Endothelial cell of umbilical vein (primary cell): ENCODE data around the gene EFCC1. TPM values are rescaled to one million over a fixed set of nuclear protein-coding genes. Genes with fewer than 3 reads are reported as not detected.

Experiments used
- BruUV-seq: library from RNA; stranded (reverse); fragments of 400-500 nt; replicated peaks from 2 replicates; lab custom pipeline; 2021; lab: Mats Ljungman, UMichigan
- CTCF ChIA-PET: fragments of 300-600, 350-600 bp; sonication (Branson Sonifier 250); formaldehyde crosslinking; loops from one replicate; lab custom pipeline; 2021; ENCODE audit warnings: antibody characterized with exemption, inconsistent platforms; lab: Charles Lee
- POLR2A ChIA-PET: fragments of 300-600, 350-600 bp; sonication (Branson Sonifier 250); formaldehyde crosslinking; loops from one replicate; lab custom pipeline; 2021; ENCODE audit warnings: antibody characterized with exemption, inconsistent platforms; lab: Charles Lee
- DNase-seq: peaks from one replicate; pipeline ENCODE4 v3.0.0-alpha.2; 2011; ENCODE audit warnings: low read depth, low spot score
- FAIRE-seq: peaks from 2 replicates; lab custom pipeline; 2011; peaks lifted over from hg19 to GRCh38; lab: Jason Lieb, UNC
- H2AFZ ChIP-seq: 2 replicates; pipeline ENCODE4 v1.6.0; 2012; ENCODE audit warnings: low read depth, low read length, control low read depth, inconsistent platforms
- H3K27ac ChIP-seq: 2 replicates; pipeline ENCODE4 v1.5.1; 2011; ENCODE audit warnings: low read depth, mild to moderate bottlenecking, control low read depth, low read length, moderate library complexity; ENCODE audit not compliant: insufficient read depth
- H3K27me3 ChIP-seq, 2 experiments: 2 replicates each; pipeline versions ENCODE4 v1.6.0 to v1.6.1; 2011; ENCODE audit warnings: low read length in 2 of 2, mixed read lengths in 1 of 2; ENCODE audit not compliant: control insufficient read depth in 2 of 2, insufficient read depth in 2 of 2
- H3K36me3 ChIP-seq, 2 experiments: 2 replicates in 1 of 2; 3 replicates in 1 of 2; pipeline ENCODE4 v1.5.1; 2011; ENCODE audit warnings: low read length in 2 of 2, mild to moderate bottlenecking in 1 of 2, moderate library complexity in 1 of 2; ENCODE audit not compliant: control insufficient read depth in 2 of 2, insufficient read depth in 2 of 2; ENCODE audit errors: extremely low read depth in 1 of 2
- H3K4me1 ChIP-seq: 3 replicates; pipeline ENCODE4 v1.5.1; 2011; ENCODE audit warnings: mild to moderate bottlenecking, low read length; ENCODE audit not compliant: control insufficient read depth, insufficient read depth; ENCODE audit errors: extremely low read depth
- H3K4me2 ChIP-seq: 2 replicates; pipeline ENCODE4 v1.6.1; 2011; ENCODE audit warnings: low read length, control low read depth, mixed read lengths; ENCODE audit not compliant: insufficient read depth
- H3K4me3 ChIP-seq, 3 experiments: fragments of 200-600 bp in 1 of 3; sonication (generic), shearing (Covaris generic) in 1 of 3; replicated peaks in 1 of 3; 2 replicates each; pipeline ENCODE4 v1.5.1; 2011 to 2016; ENCODE audit warnings: control low read depth in 3 of 3, low read length in 3 of 3, mild to moderate bottlenecking in 2 of 3, inconsistent platforms in 1 of 3, low read depth in 1 of 3, moderate library complexity in 1 of 3; ENCODE audit not compliant: insufficient read depth in 1 of 3
- H3K79me2 ChIP-seq: 2 replicates; pipeline ENCODE4 v1.6.0; 2012; ENCODE audit warnings: low read length, inconsistent platforms; ENCODE audit not compliant: control insufficient read depth, insufficient read depth
- H3K9ac ChIP-seq: replicated peaks from 2 replicates; pipeline ENCODE3; 2011; ENCODE audit warnings: low read length, control low read depth; ENCODE audit not compliant: insufficient read depth; ENCODE audit errors: extremely low read depth
- H3K9me1 ChIP-seq: replicated peaks from 3 replicates; pipeline ENCODE4 v1.6.0; 2011; ENCODE audit warnings: mild to moderate bottlenecking, low read length; ENCODE audit not compliant: control insufficient read depth, insufficient read depth; ENCODE audit errors: extremely low read depth
- H3K9me3 ChIP-seq: replicated peaks from 2 replicates; pipeline ENCODE4 v1.5.1; 2012; ENCODE audit warnings: low read length, inconsistent platforms; ENCODE audit not compliant: control insufficient read depth, insufficient read depth
- H4K20me1 ChIP-seq: replicated peaks from 2 replicates; pipeline ENCODE3; 2011; ENCODE audit warnings: mild to moderate bottlenecking, low read length; ENCODE audit not compliant: control insufficient read depth, insufficient read depth; ENCODE audit errors: extremely low read depth
- EZH2 ChIP-seq: IDR thresholded peaks from 2 replicates; pipeline ENCODE4 v1.6.1; 2012; ENCODE audit warnings: borderline replicate concordance, low read depth, mild to moderate bottlenecking, moderate library complexity, low read length, inconsistent platforms; ENCODE audit not compliant: severe bottlenecking
- JUN ChIP-seq: IDR thresholded peaks from 2 replicates; pipeline ENCODE4 v1.6.1; 2011; ENCODE audit warnings: borderline replicate concordance, low read depth; ENCODE audit not compliant: insufficient read length, insufficient read depth
- MAX ChIP-seq: IDR thresholded peaks from 2 replicates; pipeline ENCODE4 v1.6.1; 2011; ENCODE audit not compliant: insufficient read depth, insufficient read length
- MYC ChIP-seq: IDR thresholded peaks from one replicate; pipeline ENCODE4 v1.6.1; 2011; ENCODE audit warnings: mild to moderate bottlenecking, low read depth, low read length
- POLR2A ChIP-seq: IDR thresholded peaks from 2 replicates; pipeline ENCODE4 v1.6.1; 2012; ENCODE audit warnings: low read depth, mild to moderate bottlenecking, control low read depth, low read length
- POLR2AphosphoS5 ChIP-seq: IDR thresholded peaks from 2 replicates; pipeline ENCODE4 v1.6.1; 2012; ENCODE audit warnings: low read depth, mild to moderate bottlenecking, control low read depth, low read length, moderate library complexity; ENCODE audit not compliant: insufficient read depth
- dilution Hi-C: fragments of 300-500 bp; cut with MboI; formaldehyde crosslinking; loops from one replicate; pipeline ENCODE4 v1.15.0; 2019; ENCODE audit warnings: low sequenced_read_pairs; ENCODE audit not compliant: extremely low pct_ligation_motif_present
- intact Hi-C: fragments of 100-400 bp; cut with micrococcal nuclease; formaldehyde crosslinking; loops from one replicate; pipeline ENCODE4 v1.10.0; 2022
- polyA plus RNA-seq, 4 experiments: library from polyadenylated mRNA; depleted of rRNA in 3 of 4; stranded (reverse) in 3 of 4; unstranded in 1 of 4; fragments of >200 nt; gene quantifications; 2 replicates each; pipeline versions ENCODE4 v1.2.1 to v1.2.3, GENCODE V29; 2011 to 2012; ENCODE audit warnings: missing spikeins in 1 of 4
- total RNA-seq: library from RNA; stranded (reverse); gene quantifications from 2 replicates; pipeline ENCODE4 v1.2.3, GENCODE V29; 2021

The EFCC1 gene
- total and polyA plus RNA-seq, 2 donors (not counting 3 experiments of a cell fraction or from before 2014, with no cell fraction given): 0.73 to 1.3 TPM

GRCh38 chr3:129057249-129057648 lies 56.1 kb downstream of the EFCC1 start:
- no peaks in the 10 kb centered on the region for H3K9me3 ChIP-seq
- FAIRE-seq (no peak), DNase-seq (no peak)
- CTCF ChIA-PET: no interaction called here
- no peaks in the 10 kb centered on the region for H4K20me1 ChIP-seq
- TF ChIP-seq MYC (no peak), POLR2A (no peak), POLR2AphosphoS5 (no peak), JUN (no peak), MAX (no peak)
- H3K36me3 ChIP-seq: no peaks in the 10 kb centered on the region
- POLR2A ChIA-PET: no interaction called here
- H3K27me3 ChIP-seq: no peaks in the 10 kb centered on the region
- dilution Hi-C loops: no loop called here
- H3K4me2 ChIP-seq: no peak overlapping the region
- peaks cover 15% of the 10 kb centered on the region for H3K4me1 ChIP-seq
- no peak overlapping the region for H3K9ac ChIP-seq
- BruUV-seq: no TSS peak
- no peaks in the 10 kb centered on the region for H3K9me1 ChIP-seq
- no peaks in the 10 kb centered on the region for H3K79me2 ChIP-seq
- no peak overlapping the region for H3K4me3 ChIP-seq
- H3K27ac ChIP-seq: no peak overlapping the region
- intact Hi-C loops: no loop called here
- H2AFZ ChIP-seq: no peak overlapping the region

- no peak overlapping the region for H3K9ac ChIP-seq
- H4K20me1 ChIP-seq: no peaks in the 10 kb centered on the region
- no peak overlapping the region for H2AFZ ChIP-seq
- H3K4me3 ChIP-seq: no peak overlapping the region
- no peak for TF ChIP-seq EZH2
- no peak for TF ChIP-seq MAX
- no peak for TF ChIP-seq POLR2AphosphoS5
- no peak for TF ChIP-seq POLR2A
- H3K36me3 ChIP-seq: no peaks in the 10 kb centered on the region
- no peaks in the 10 kb centered on the region for H3K79me2 ChIP-seq
- FAIRE-seq (no peak), DNase-seq (no peak)
- CTCF ChIA-PET: interaction anchor here (1.1 kb wide), 1 partner anchor 89 kb away, joined by 3 read pairs; no protein-coding TSS in a partner anchor
- BruUV-seq: no TSS peak
- H3K9me3 ChIP-seq: no peaks in the 10 kb centered on the region
- no peaks in the 10 kb centered on the region for H3K27me3 ChIP-seq
- intact Hi-C loops (no loop called here), dilution Hi-C loops (no loop called here)
- no peak overlapping the region for H3K4me2 ChIP-seq
- H3K4me1 ChIP-seq: peaks cover 11% of the 10 kb centered on the region
- POLR2A ChIA-PET: no interaction called here
- no peak overlapping the region for H3K27ac ChIP-seq
- H3K9me1 ChIP-seq: no peaks in the 10 kb centered on the region
Observed at GRCh38 chr3:129058441-129059200, 57.5 kb downstream of the EFCC1 start.
